ENCODE results near the gene BAIAP2. TPM values are rescaled to one million over a fixed set of nuclear protein-coding genes. Genes with fewer than 3 reads are reported as not detected.
A peak's percentile ranks its signal among the peaks of the same experiment; 100 is the strongest.

The BAIAP2 gene
- total and polyA plus RNA-seq, 2 of the 13 experiments (the other 11 are each of a cell fraction or from before 2014, with no cell fraction given): 22.5 to 24.0 TPM

- H3K36me3 ChIP-seq (replicated peaks in 1 of 2; ENCODE audit: control insufficient read depth in 1 of 2, insufficient read depth in 2 of 2, low read length in 2 of 2): no peaks in the 10 kb centered on the region
- in situ Hi-C loops (cut with HindIII; ENCODE audit: extremely low pct_ligation_motif_present, low pct_unique_long_range_greater_than_20kb): loop anchor here (5.0 kb wide), 1 partner anchor 111 kb away; no protein-coding TSS in a partner anchor
- peaks cover 59% of the 10 kb centered on the region for H3K4me1 ChIP-seq (ENCODE audit: insufficient read depth, low read length)
- ChIA-PET CTCF (ENCODE audit: low intra/inter-chr PET ratio, low total read pairs) (no interaction called here), POLR2A (no interaction called here)
- H3K27ac ChIP-seq (ENCODE audit: extremely low read length, insufficient read depth, low read length): no peak overlapping the region
- no peak overlapping the region for H3K4me2 ChIP-seq (ENCODE audit: low read depth, low read length)
- ATAC-seq: no peak
- H3K4me3 ChIP-seq (replicated peaks in 1 of 3; ENCODE audit: insufficient read depth in 1 of 3, low read depth in 2 of 3, low read length in 3 of 3): no peak overlapping the region
- no peak for DNase-seq (ENCODE audit: low spot score)
- intact Hi-C loops (cut with micrococcal nuclease; ENCODE audit: unreplicated experiment): no loop called here
- no peak for FAIRE-seq
- BruUV-seq (replicated peaks): no TSS peak
- TF ChIP-seq ARID2 (CRISPR knock-in tag; IDR thresholded peaks at IDR 0.05; ENCODE audit: borderline replicate concordance) (0 out of 2 replicates have a peak, but pooled peaks have one; percentile 20), ZNF160 (CRISPR knock-in tag; IDR thresholded peaks at IDR 0.05) (no peak)
- no peaks in the 10 kb centered on the region for H3K79me2 ChIP-seq (ENCODE audit: insufficient read depth, low read length)
- no peaks in the 10 kb centered on the region for H4K20me1 ChIP-seq (ENCODE audit: insufficient read depth, low read length)
- WGBS (ENCODE audit: low lambda C conversion rate): 52% methylated on average over 6 of the region's 7 CpGs
- H2AFZ ChIP-seq (ENCODE audit: low read length): no peak overlapping the region
- H3K27me3 ChIP-seq (ENCODE audit: control insufficient read depth in 1 of 2, insufficient read depth in 2 of 2, low read length in 2 of 2): peaks cover 5 to 61% of the 10 kb centered on the region in 2 experiments; a peak in 4 of 5 replicates
- no peaks in the 10 kb centered on the region for H3K9me3 ChIP-seq (ENCODE audit: low read length)
- H3K9ac ChIP-seq (ENCODE audit: insufficient read depth, low read depth, low read length): no peak overlapping the region
Observed at GRCh38 chr17:80986046-80986445, 48.9 kb upstream of the BAIAP2 start.

- Histone ChIP-seq H3K4me2 (ENCODE audit: low read depth, low read length) (peak overlapping the region; percentile 88), H3K79me2 (ENCODE audit: insufficient read depth, low read length) (no peaks in the 10 kb centered on the region), H3K9ac (ENCODE audit: insufficient read depth, low read depth, low read length) (0 out of 2 replicates have a peak overlapping the region, but pooled peaks have one; percentile 35), H3K36me3 (replicated peaks in 1 of 2; ENCODE audit: control insufficient read depth in 1 of 2, insufficient read depth in 2 of 2, low read length in 2 of 2) (no peaks in the 10 kb centered on the region), H4K20me1 (ENCODE audit: insufficient read depth, low read length) (no peaks in the 10 kb centered on the region), H3K27me3 (ENCODE audit: control insufficient read depth in 1 of 2, insufficient read depth in 2 of 2, low read length in 2 of 2) (peaks cover 5 to 55% of the 10 kb centered on the region in 2 experiments; a peak in 4 of 5 replicates), H3K9me3 (ENCODE audit: low read length) (no peaks in the 10 kb centered on the region), H3K4me1 (ENCODE audit: insufficient read depth, low read length) (peaks cover 63% of the 10 kb centered on the region), H3K27ac (ENCODE audit: extremely low read length, insufficient read depth, low read length) (no peak overlapping the region), H2AFZ (ENCODE audit: low read length) (no peak overlapping the region), H3K4me3 (replicated peaks in 1 of 3; ENCODE audit: insufficient read depth in 1 of 3, low read depth in 2 of 3, low read length in 3 of 3) (peak overlapping the region in 1 of 3 experiments; percentile 74; a peak in 1 of 6 replicates)
- WGBS (ENCODE audit: low lambda C conversion rate): 33% methylated on average over 17 of the region's 18 CpGs
- BruUV-seq (replicated peaks): no TSS peak
- intact Hi-C loops (cut with micrococcal nuclease; ENCODE audit: unreplicated experiment): no loop called here
- POLR2A ChIA-PET: interaction anchor here (1.1 to 1.4 kb wide), 2 partner anchors 115 to 532 kb away, joined by 4 read pairs; no protein-coding TSS in a partner anchor
- CTCF ChIA-PET (ENCODE audit: low intra/inter-chr PET ratio, low total read pairs): interaction anchor here (2.9 kb wide), 1 partner anchor 115 kb away, joined by 39 read pairs; no protein-coding TSS in a partner anchor
- DNase-seq (ENCODE audit: low spot score): no peak
- no peak for FAIRE-seq
- peak; percentile 31 for ATAC-seq
- in situ Hi-C loops (cut with HindIII; ENCODE audit: extremely low pct_ligation_motif_present, low pct_unique_long_range_greater_than_20kb): loop anchor here (5.0 kb wide), 1 partner anchor 110 kb away; no protein-coding TSS in a partner anchor
- peak; percentile 20; the same call in 1 of the 2 replicates for TF ChIP-seq HIVEP1 (CRISPR knock-in tag; IDR thresholded peaks at IDR 0.05)
- TF ChIP-seq AGO1 (IDR thresholded peaks at IDR 0.05; ENCODE audit: low read depth, low read length, poor library complexity, severe bottlenecking): peak; percentile 20
- TF ChIP-seq ZNF891 (CRISPR knock-in tag; IDR thresholded peaks at IDR 0.05): 0 out of 2 replicates have a peak, but pooled peaks have one; percentile 29
- peak; percentile 8; the same call in 1 of the 2 replicates for TF ChIP-seq CTCF (CRISPR knock-in tag; IDR thresholded peaks at IDR 0.05)
- TF ChIP-seq MXD1 (CRISPR knock-in tag; IDR thresholded peaks at IDR 0.05): 0 out of 2 replicates have a peak, but pooled peaks have one; percentile 5
- TF ChIP-seq ZBTB26 (CRISPR knock-in tag; IDR thresholded peaks at IDR 0.05; ENCODE audit: borderline replicate concordance): peak; percentile 18; the same call in 1 of the 2 replicates
- TF ChIP-seq THAP9 (CRISPR knock-in tag; IDR thresholded peaks at IDR 0.05; ENCODE audit: borderline replicate concordance): 0 out of 2 replicates have a peak, but pooled peaks have one; percentile 1
Observed at GRCh38 chr17:80986816-80987475, 48.0 kb upstream of the BAIAP2 start.
